IMR-90 (cell line): ENCODE measurements around the gene MESP2. TPM values are rescaled to one million over a fixed set of nuclear protein-coding genes. Genes with fewer than 3 reads are reported as not detected.

Experiments
- ATAC-seq: fragments of 200-7000 bp; cut with Tn5 transposase; 2 replicates; pipeline ENCODE4 v1.9.1; 2020; ENCODE audit warnings: low read depth, mild to moderate bottlenecking, moderate library complexity
- BruUV-seq: library from RNA; stranded (reverse); fragments of 400-500 nt; replicated peaks from 2 replicates; lab custom pipeline; 2021; lab: Mats Ljungman, UMichigan
- CTCF ChIA-PET: fragments of 300-600 bp; formaldehyde crosslinking; extraction: SDS; loops from one replicate; lab custom pipeline; 2021; ENCODE audit warnings: antibody characterized with exemption; lab: Yijun Ruan, JAX
- POLR2A ChIA-PET: fragments of 300-600 bp; sonication (Branson Sonifier 250); formaldehyde crosslinking; loops from one replicate; lab custom pipeline; 2022; ENCODE audit warnings: antibody characterized with exemption; ENCODE audit not compliant: unreplicated experiment; lab: Charles Lee
- DNase-seq: peaks from one replicate; pipeline ENCODE4 v3.0.0; 2013
- H2AFZ ChIP-seq: replicated peaks from 2 replicates; pipeline ENCODE3; 2013; ENCODE audit warnings: low read length, mild to moderate bottlenecking; ENCODE audit not compliant: poor library complexity
- H2AK5ac ChIP-seq: 2 replicates; pipeline ENCODE4 v1.6.1; 2013; ENCODE audit warnings: low read depth, low read length, inconsistent platforms
- H2AK9ac ChIP-seq: replicated peaks from 2 replicates; pipeline ENCODE3; 2013; ENCODE audit warnings: mild to moderate bottlenecking, low read depth, low read length, moderate library complexity; ENCODE audit not compliant: poor library complexity
- H2BK120ac ChIP-seq: 2 replicates; pipeline ENCODE4 v1.6.1; 2013; ENCODE audit warnings: low read depth, low read length, inconsistent platforms
- H2BK15ac ChIP-seq: 3 replicates; pipeline ENCODE4 v1.6.1; 2013; ENCODE audit warnings: low read depth, low read length, inconsistent platforms
- H2BK20ac ChIP-seq: 2 replicates; pipeline ENCODE4 v1.6.1; 2013; ENCODE audit warnings: low read depth, mild to moderate bottlenecking, inconsistent platforms, low read length, moderate library complexity
- H2BK5ac ChIP-seq: 2 replicates; pipeline ENCODE4 v1.6.1; 2013; ENCODE audit warnings: mild to moderate bottlenecking, low read depth, low read length, inconsistent platforms; ENCODE audit not compliant: poor library complexity, severe bottlenecking
- H3K14ac ChIP-seq: replicated peaks from 2 replicates; pipeline ENCODE4 v1.6.1; 2013; ENCODE audit warnings: low read depth, low read length, inconsistent platforms
- H3K18ac ChIP-seq: 2 replicates; pipeline ENCODE4 v1.6.1; 2013; ENCODE audit warnings: low read depth, low read length, control low read depth
- H3K23ac ChIP-seq: 2 replicates; pipeline ENCODE4 v1.6.1; 2013; ENCODE audit warnings: low read depth, low read length, inconsistent platforms
- H3K27ac ChIP-seq: 2 replicates; pipeline ENCODE4 v1.5.1; 2013; ENCODE audit warnings: mild to moderate bottlenecking, control low read depth, low read length; ENCODE audit not compliant: insufficient read depth
- H3K27me3 ChIP-seq: 2 replicates; pipeline ENCODE4 v1.6.1; 2013; ENCODE audit warnings: low read length; ENCODE audit not compliant: control insufficient read depth, insufficient read depth
- H3K36me3 ChIP-seq: 2 replicates; pipeline ENCODE4 v1.6.1; 2013; ENCODE audit warnings: low read length, mixed read lengths; ENCODE audit not compliant: control insufficient read depth, insufficient read depth
- H3K4ac ChIP-seq: 2 replicates; pipeline ENCODE4 v1.6.1; 2013; ENCODE audit warnings: low read depth, low read length, inconsistent platforms
- H3K4me1 ChIP-seq: 2 replicates; pipeline ENCODE4 v1.6.1; 2013; ENCODE audit warnings: low read length, mixed read lengths; ENCODE audit not compliant: control insufficient read depth, insufficient read depth
- H3K4me2 ChIP-seq: 2 replicates; pipeline ENCODE4 v1.6.1; 2013; ENCODE audit warnings: low read depth, mild to moderate bottlenecking, control low read depth, low read length, moderate library complexity
- H3K4me3 ChIP-seq: 2 replicates; pipeline ENCODE4 v1.5.1; 2013; ENCODE audit warnings: low read depth, mild to moderate bottlenecking, control low read depth, low read length, moderate library complexity; ENCODE audit not compliant: insufficient read depth
- H3K56ac ChIP-seq: 2 replicates; pipeline ENCODE4 v1.6.1; 2013; ENCODE audit warnings: low read length, inconsistent platforms; ENCODE audit not compliant: insufficient read depth; ENCODE audit errors: extremely low read depth
- H3K79me1 ChIP-seq, 2 experiments: 2 replicates each; pipeline ENCODE4 v1.6.1; 2013; ENCODE audit warnings: low read length in 2 of 2, inconsistent platforms in 1 of 2, low read depth in 1 of 2
- H3K9ac ChIP-seq: 2 replicates; pipeline ENCODE4 v1.6.1; 2013; ENCODE audit warnings: low read depth, low read length, control low read depth
- H3K9me1 ChIP-seq: 2 replicates; pipeline ENCODE4 v1.6.1; 2013; ENCODE audit warnings: low read length, inconsistent platforms; ENCODE audit not compliant: insufficient read depth
- H3K9me3 ChIP-seq: 2 replicates; pipeline ENCODE4 v1.6.1; 2013; ENCODE audit warnings: low read length; ENCODE audit not compliant: control insufficient read depth, insufficient read depth
- H4K20me1 ChIP-seq: 2 replicates; pipeline ENCODE4 v1.6.1; 2013; ENCODE audit warnings: low read length, inconsistent platforms; ENCODE audit not compliant: insufficient read depth
- H4K5ac ChIP-seq: 2 replicates; pipeline ENCODE4 v1.6.1; 2013; ENCODE audit warnings: mild to moderate bottlenecking, low read depth, low read length, control low read depth
- H4K8ac ChIP-seq, 2 experiments: 2 replicates each; pipeline ENCODE4 v1.6.1; 2013; ENCODE audit warnings: low read depth in 2 of 2, low read length in 2 of 2, control low read depth in 1 of 2, inconsistent platforms in 1 of 2
- H4K91ac ChIP-seq: 2 replicates; pipeline ENCODE4 v1.6.1; 2013; ENCODE audit warnings: low read depth, low read length, inconsistent platforms; ENCODE audit not compliant: insufficient read depth
- BHLHE40 ChIP-seq: fragments of 150-350 bp; IDR thresholded peaks from 2 replicates; pipeline ENCODE4 v1.6.1; 2016; ENCODE audit warnings: mild to moderate bottlenecking, low read depth, low read length
- CEBPB ChIP-seq: IDR thresholded peaks from 2 replicates; pipeline ENCODE4 v1.6.1; 2012; ENCODE audit warnings: low read depth, low read length, improper control_type of control experiment
- CHD1 ChIP-seq: IDR thresholded peaks from 2 replicates; pipeline ENCODE4 v1.6.1; 2012; ENCODE audit warnings: low read depth, low read length, improper control_type of control experiment
- FOS ChIP-seq: fragments of 150-350 bp; IDR thresholded peaks from 2 replicates; pipeline ENCODE4 v1.6.1; 2016; ENCODE audit warnings: low read depth, low read length
- MAFK ChIP-seq: IDR thresholded peaks from 2 replicates; pipeline ENCODE4 v1.6.1; 2012; ENCODE audit warnings: low read depth, low read length, improper control_type of control experiment
- MAZ ChIP-seq: IDR thresholded peaks from 2 replicates; pipeline ENCODE4 v1.6.1; 2012; ENCODE audit warnings: low read depth, mild to moderate bottlenecking, low read length, improper control_type of control experiment, moderate library complexity, borderline replicate concordance
- MXI1 ChIP-seq: IDR thresholded peaks from 2 replicates; pipeline ENCODE4 v1.6.1; 2012; ENCODE audit warnings: low read depth, mild to moderate bottlenecking, low read length, moderate library complexity, borderline replicate concordance
- NFE2L2 ChIP-seq: fragments of 150-350 bp; IDR thresholded peaks from 2 replicates; pipeline ENCODE4 v1.6.1; 2016; ENCODE audit warnings: low read depth, mild to moderate bottlenecking, low read length
- POLR2A ChIP-seq: IDR thresholded peaks from 2 replicates; pipeline ENCODE4 v1.6.1; 2012; ENCODE audit warnings: mild to moderate bottlenecking, low read depth, low read length
- RAD21 ChIP-seq: IDR thresholded peaks from 2 replicates; pipeline ENCODE4 v1.6.1; 2012; ENCODE audit warnings: low read length, improper control_type of control experiment
- RCOR1 ChIP-seq: IDR thresholded peaks from 2 replicates; pipeline ENCODE4 v1.6.1; 2012; ENCODE audit warnings: mild to moderate bottlenecking, low read length, improper control_type of control experiment; ENCODE audit not compliant: insufficient replicate concordance
- RFX5 ChIP-seq: IDR thresholded peaks from 2 replicates; pipeline ENCODE4 v1.8.0; 2012; ENCODE audit warnings: low read depth, mild to moderate bottlenecking, low read length, moderate library complexity
- SMC3 ChIP-seq: fragments of 150-350 bp; IDR thresholded peaks from 2 replicates; pipeline ENCODE4 v1.6.1; 2016; ENCODE audit warnings: low read depth, mild to moderate bottlenecking, antibody characterized with exemption, low read length, moderate library complexity
- WGBS, 2 experiments: methylation state at CpG; one replicate each; pipeline versions ENCODE4 v1.1.5 to v1.1.7; 2013; ENCODE audit warnings: missing lambda C conversion rate in 2 of 2; ENCODE audit not compliant: insufficient read length in 1 of 2; ENCODE audit errors: extremely low coverage in 2 of 2; 5-methylcytosine and 5-hydroxymethylcytosine counted together
- dilution Hi-C: fragments of 300-500 bp; cut with HindIII; formaldehyde crosslinking; loops from one replicate; pipeline ENCODE4 v1.14.3; 2018; ENCODE audit warnings: low sequenced_read_pairs; ENCODE audit not compliant: unreplicated experiment
- in situ Hi-C: fragments of 300-500 bp; cut with MboI; formaldehyde crosslinking; loops from 3 replicates; pipeline ENCODE4 v1.14.3; 2019; ENCODE audit warnings: low sequenced_read_pairs, inconsistent platforms, mixed read lengths
- intact Hi-C: fragments of 100-400 bp; cut with micrococcal nuclease; formaldehyde crosslinking; loops from 2 replicates; pipeline ENCODE4 v1.10.0; 2022
- polyA plus RNA-seq, 3 experiments: library from polyadenylated mRNA; depleted of rRNA; stranded (reverse); fragments of >200 nt; gene quantifications; 2 replicates each; pipeline ENCODE4 v1.2.3, GENCODE V29; 2012; ENCODE audit warnings: low replicate concordance in 1 of 3
- total RNA-seq: library from RNA; depleted of rRNA; stranded (reverse); fragments of >200 nt; gene quantifications from 2 replicates; pipeline ENCODE4 v1.2.3, GENCODE V29; 2012
- TF ChIP-seq, protein P1 (sequence below): fragments of 150-350 bp; IDR thresholded peaks from 2 replicates; pipeline ENCODE4 v1.6.1; 2016; ENCODE audit warnings: low read depth, mild to moderate bottlenecking, low read length, moderate library complexity, borderline replicate concordance
- TF ChIP-seq, protein P2 (sequence below): conservative IDR thresholded peaks from 2 replicates; pipeline ENCODE4 v1.5.1; 2012; ENCODE audit warnings: mild to moderate bottlenecking, low read depth, low read length, improper control_type of control experiment
- TF ChIP-seq, protein P3 (sequence below): fragments of 150-350 bp; IDR thresholded peaks from 2 replicates; pipeline ENCODE4 v1.6.1; 2017; ENCODE audit warnings: mild to moderate bottlenecking, antibody characterized with exemption, low read length, low read depth

Gene MESP2
- total and polyA plus RNA-seq, 2 of the 4 experiments (the other 2 are of a cell fraction), result 0.18 to 0.32 TPM

DNA sequence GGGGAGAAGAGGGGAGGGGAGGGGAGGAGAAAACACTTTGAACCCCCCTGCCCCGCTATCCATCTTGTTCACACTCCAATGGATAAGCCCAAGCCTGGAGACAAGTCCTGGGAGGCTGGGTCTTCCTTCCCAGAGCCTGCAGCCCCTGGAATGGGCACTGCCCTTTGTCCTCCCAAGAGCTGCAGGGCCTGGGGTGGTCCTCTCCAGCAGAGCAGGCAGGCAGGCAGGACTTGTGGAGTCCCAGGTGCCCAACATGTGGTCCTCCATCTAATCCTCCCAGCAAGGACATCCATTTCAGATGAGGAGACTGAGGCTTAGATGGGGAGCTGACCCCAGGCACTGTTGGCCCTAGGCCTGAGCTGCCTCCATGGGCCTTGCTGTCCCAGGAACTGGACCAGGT lies 10.4 kb upstream of the MESP2 start:
- H3K18ac ChIP-seq, result no peak overlapping the region
- no peaks in the 10 kb centered on the region for H4K20me1 ChIP-seq
- no peak overlapping the region for H2AK9ac ChIP-seq
- in situ Hi-C loops, result no loop called here
- no peak overlapping the region for H3K4me2 ChIP-seq
- H4K91ac ChIP-seq, result no peak overlapping the region
- H3K27me3 ChIP-seq, result no peaks in the 10 kb centered on the region
- no peak overlapping the region for H3K4me3 ChIP-seq
- no peak overlapping the region for H4K5ac ChIP-seq
- no peak overlapping the region for H3K9ac ChIP-seq
- dilution Hi-C loops, result loop anchor here (25.0 kb wide), 1 partner anchor 97 kb away; no protein-coding TSS in a partner anchor
- no peaks in the 10 kb centered on the region for H3K36me3 ChIP-seq
- ChIA-PET POLR2A (interaction anchor here (0.6 kb wide), 1 partner anchor 11 kb away, joined by 3 read pairs; no protein-coding TSS in a partner anchor), CTCF (interaction anchor here (0.9 to 1.1 kb wide), 2 partner anchors 109 to 123 kb away, joined by 3 read pairs; no protein-coding TSS in a partner anchor)
- no peak for TF ChIP-seq CHD1
- TF ChIP-seq, protein P1, sequence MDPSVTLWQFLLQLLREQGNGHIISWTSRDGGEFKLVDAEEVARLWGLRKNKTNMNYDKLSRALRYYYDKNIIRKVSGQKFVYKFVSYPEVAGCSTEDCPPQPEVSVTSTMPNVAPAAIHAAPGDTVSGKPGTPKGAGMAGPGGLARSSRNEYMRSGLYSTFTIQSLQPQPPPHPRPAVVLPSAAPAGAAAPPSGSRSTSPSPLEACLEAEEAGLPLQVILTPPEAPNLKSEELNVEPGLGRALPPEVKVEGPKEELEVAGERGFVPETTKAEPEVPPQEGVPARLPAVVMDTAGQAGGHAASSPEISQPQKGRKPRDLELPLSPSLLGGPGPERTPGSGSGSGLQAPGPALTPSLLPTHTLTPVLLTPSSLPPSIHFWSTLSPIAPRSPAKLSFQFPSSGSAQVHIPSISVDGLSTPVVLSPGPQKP, result no peak
- TF ChIP-seq BHLHE40, result no peak
- no peak for TF ChIP-seq SMC3
- no peak for TF ChIP-seq RFX5
- TF ChIP-seq NFE2L2, result no peak
- no peak for TF ChIP-seq MAFK
- TF ChIP-seq, protein P2, sequence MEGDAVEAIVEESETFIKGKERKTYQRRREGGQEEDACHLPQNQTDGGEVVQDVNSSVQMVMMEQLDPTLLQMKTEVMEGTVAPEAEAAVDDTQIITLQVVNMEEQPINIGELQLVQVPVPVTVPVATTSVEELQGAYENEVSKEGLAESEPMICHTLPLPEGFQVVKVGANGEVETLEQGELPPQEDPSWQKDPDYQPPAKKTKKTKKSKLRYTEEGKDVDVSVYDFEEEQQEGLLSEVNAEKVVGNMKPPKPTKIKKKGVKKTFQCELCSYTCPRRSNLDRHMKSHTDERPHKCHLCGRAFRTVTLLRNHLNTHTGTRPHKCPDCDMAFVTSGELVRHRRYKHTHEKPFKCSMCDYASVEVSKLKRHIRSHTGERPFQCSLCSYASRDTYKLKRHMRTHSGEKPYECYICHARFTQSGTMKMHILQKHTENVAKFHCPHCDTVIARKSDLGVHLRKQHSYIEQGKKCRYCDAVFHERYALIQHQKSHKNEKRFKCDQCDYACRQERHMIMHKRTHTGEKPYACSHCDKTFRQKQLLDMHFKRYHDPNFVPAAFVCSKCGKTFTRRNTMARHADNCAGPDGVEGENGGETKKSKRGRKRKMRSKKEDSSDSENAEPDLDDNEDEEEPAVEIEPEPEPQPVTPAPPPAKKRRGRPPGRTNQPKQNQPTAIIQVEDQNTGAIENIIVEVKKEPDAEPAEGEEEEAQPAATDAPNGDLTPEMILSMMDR, result no peak
- TF ChIP-seq POLR2A, result no peak
- no peak for TF ChIP-seq RCOR1
- TF ChIP-seq, protein P3, sequence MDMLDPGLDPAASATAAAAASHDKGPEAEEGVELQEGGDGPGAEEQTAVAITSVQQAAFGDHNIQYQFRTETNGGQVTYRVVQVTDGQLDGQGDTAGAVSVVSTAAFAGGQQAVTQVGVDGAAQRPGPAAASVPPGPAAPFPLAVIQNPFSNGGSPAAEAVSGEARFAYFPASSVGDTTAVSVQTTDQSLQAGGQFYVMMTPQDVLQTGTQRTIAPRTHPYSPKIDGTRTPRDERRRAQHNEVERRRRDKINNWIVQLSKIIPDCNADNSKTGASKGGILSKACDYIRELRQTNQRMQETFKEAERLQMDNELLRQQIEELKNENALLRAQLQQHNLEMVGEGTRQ, result no peak
- no peak for TF ChIP-seq RAD21
- TF ChIP-seq CEBPB, result no peak
- no peak for TF ChIP-seq MXI1
- TF ChIP-seq FOS, result no peak
- TF ChIP-seq MAZ, result no peak
- H4K8ac ChIP-seq, result no peak overlapping the region
- H2AK5ac ChIP-seq, result no peak overlapping the region
- H3K4me1 ChIP-seq, result peaks cover 10% of the 10 kb centered on the region
- no peaks in the 10 kb centered on the region for H3K9me1 ChIP-seq
- no peaks in the 10 kb centered on the region for H3K79me1 ChIP-seq
- ATAC-seq, result no peak
- H3K14ac ChIP-seq, result no peak overlapping the region
- H3K23ac ChIP-seq, result no peak overlapping the region
- H3K27ac ChIP-seq, result no peak overlapping the region
- no peak overlapping the region for H3K56ac ChIP-seq
- H3K9me3 ChIP-seq, result no peaks in the 10 kb centered on the region
- DNase-seq, result no peak
- no peak overlapping the region for H3K4ac ChIP-seq
- no peak overlapping the region for H2BK20ac ChIP-seq
- no TSS peak for BruUV-seq
- H2BK120ac ChIP-seq, result no peak overlapping the region
- no peak overlapping the region for H2BK5ac ChIP-seq
- WGBS, 2 experiments, result no CpG with 5 or more reads among the region's 1 CpG
- intact Hi-C loops, result no loop called here
- H2BK15ac ChIP-seq, result no peak overlapping the region
- H2AFZ ChIP-seq, result no peak overlapping the region
